ENCODE results near the gene FGF14. TPM values are rescaled to one million over a fixed set of nuclear protein-coding genes. Genes with fewer than 3 reads are reported as not detected.
A peak's percentile ranks its signal among the peaks of the same experiment; 100 is the strongest.
"Not testable (repeated sequence)": the region's sequence is repeated elsewhere in the genome, so short reads cannot be mapped to it uniquely, and the experiment has no call there.

FGF14 gene
- total and polyA plus RNA-seq, 3 experiments from 2014 or later: not detected

- Histone ChIP-seq H3K36me3 (ENCODE audit: insufficient read depth, low read length) (no peaks in the 10 kb centered on the region), H3K27me3 (ENCODE audit: insufficient read depth, low read length, poor library complexity, severe bottlenecking) (no peaks in the 10 kb centered on the region), H3K9me3 (ENCODE audit: low read length) (no peaks in the 10 kb centered on the region), H3K27ac (ENCODE audit: low read depth, low read length) (no peak overlapping the region), H3K4me1 (ENCODE audit: insufficient read depth, low read length) (no peaks in the 10 kb centered on the region), H3K4me3 (ENCODE audit: low read length) (no peak overlapping the region)
- CTCF ChIA-PET: no interaction called here
- Mint-ChIP-seq H3K27me3 (peaks cover 0 to 2% of the 10 kb centered on the region in 2 donors), H3K9me3 (no peaks in the 10 kb centered on the region), H3K36me3 (no peaks in the 10 kb centered on the region), H3K27ac (no peak overlapping the region), H3K4me1 (no peaks in the 10 kb centered on the region), H3K4me3 (no peak overlapping the region)
- POLR2A ChIA-PET: no interaction called here
- DNase-seq: no peak
These were observed 279.7 kb downstream of the FGF14 start for GRCh38 chr13:102122147-102122546.

- CTCF ChIA-PET: no interaction called here
- Histone ChIP-seq H3K4me3 (ENCODE audit: low read length) (no peak overlapping the region), H3K27me3 (ENCODE audit: insufficient read depth, low read length, poor library complexity, severe bottlenecking) (no peaks in the 10 kb centered on the region), H3K4me1 (ENCODE audit: insufficient read depth, low read length) (no peaks in the 10 kb centered on the region), H3K27ac (ENCODE audit: low read depth, low read length) (no peak overlapping the region), H3K36me3 (ENCODE audit: insufficient read depth, low read length) (no peaks in the 10 kb centered on the region), H3K9me3 (ENCODE audit: low read length) (no peaks in the 10 kb centered on the region)
- DNase-seq: no peak
- Mint-ChIP-seq H3K4me3 (no peak overlapping the region), H3K4me1 (no peaks in the 10 kb centered on the region), H3K36me3 (no peaks in the 10 kb centered on the region), H3K27me3 (peaks cover 2 to 4% of the 10 kb centered on the region in 2 donors), H3K27ac (peak overlapping the region in 1 of 8 donors; percentile 36), H3K9me3 (peaks cover 0 to 4% (median 0%) of the 10 kb centered on the region in 5 donors)
- POLR2A ChIA-PET: no interaction called here
These were observed 284.5 kb downstream of the FGF14 start for GRCh38 chr13:102117175-102117831.

GRCh38 chr13:102103469-102103868 is 298.4 kb downstream of the FGF14 start:
- no peak for DNase-seq
- Histone ChIP-seq H3K36me3 (ENCODE audit: insufficient read depth, low read length) (no peaks in the 10 kb centered on the region), H3K9me3 (ENCODE audit: low read length) (no peaks in the 10 kb centered on the region), H3K4me1 (ENCODE audit: insufficient read depth, low read length) (no peaks in the 10 kb centered on the region), H3K4me3 (ENCODE audit: low read length) (no peak overlapping the region), H3K27ac (ENCODE audit: low read depth, low read length) (no peak overlapping the region), H3K27me3 (ENCODE audit: insufficient read depth, low read length, poor library complexity, severe bottlenecking) (no peaks in the 10 kb centered on the region)
- Mint-ChIP-seq H3K9me3 (peaks cover 0 to 2% (median 0%) of the 10 kb centered on the region in 5 donors), H3K27ac (no peak overlapping the region), H3K27me3 (no peaks in the 10 kb centered on the region), H3K4me1 (no peaks in the 10 kb centered on the region), H3K4me3 (no peak overlapping the region), H3K36me3 (no peaks in the 10 kb centered on the region)
- ChIA-PET POLR2A (no interaction called here), CTCF (no interaction called here)

- Histone ChIP-seq H3K4me3 (ENCODE audit: low read length) (no peak overlapping the region), H3K36me3 (ENCODE audit: insufficient read depth, low read length) (no peaks in the 10 kb centered on the region), H3K27ac (ENCODE audit: low read depth, low read length) (no peak overlapping the region), H3K4me1 (ENCODE audit: insufficient read depth, low read length) (no peaks in the 10 kb centered on the region), H3K27me3 (ENCODE audit: insufficient read depth, low read length, poor library complexity, severe bottlenecking) (no peaks in the 10 kb centered on the region), H3K9me3 (ENCODE audit: low read length) (no peaks in the 10 kb centered on the region)
- no peaks in the 10 kb centered on the region for H3K4me1 Mint-ChIP-seq
- H3K27me3 Mint-ChIP-seq: no peaks in the 10 kb centered on the region
- H3K36me3 Mint-ChIP-seq: no peaks in the 10 kb centered on the region
- no peak for DNase-seq
- no peak overlapping the region for H3K27ac Mint-ChIP-seq
- ChIA-PET POLR2A (no interaction called here), CTCF (no interaction called here)
- H3K4me3 Mint-ChIP-seq: no peak overlapping the region
- peaks cover 0 to 2% (median 0%) of the 10 kb centered on the region in 5 donors for H3K9me3 Mint-ChIP-seq
These were observed 301.6 kb downstream of the FGF14 start for GRCh38 chr13:102100234-102100633.

DNA sequence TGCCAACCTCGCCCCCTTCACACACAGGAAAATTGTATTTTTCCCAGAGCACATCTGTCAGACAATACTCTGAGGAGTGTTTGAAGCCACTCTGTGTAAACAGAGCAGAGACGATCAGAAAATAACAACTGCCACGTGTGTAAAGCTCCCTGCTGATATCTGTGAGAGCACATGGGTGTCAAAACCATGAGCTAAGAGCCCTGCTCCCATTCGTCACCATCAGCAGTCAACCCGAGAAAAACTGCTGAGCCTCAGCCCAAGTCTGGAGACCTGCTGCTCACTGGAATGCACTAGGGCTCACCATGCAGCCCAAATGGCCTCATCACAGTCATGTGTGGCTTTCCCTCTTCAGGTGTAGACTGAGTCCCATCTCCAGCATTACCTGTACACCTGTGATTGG is 304.1 kb downstream of the FGF14 start:
- H3K9me3 Mint-ChIP-seq: peaks cover 0 to 2% (median 0%) of the 10 kb centered on the region in 5 donors

DNA sequence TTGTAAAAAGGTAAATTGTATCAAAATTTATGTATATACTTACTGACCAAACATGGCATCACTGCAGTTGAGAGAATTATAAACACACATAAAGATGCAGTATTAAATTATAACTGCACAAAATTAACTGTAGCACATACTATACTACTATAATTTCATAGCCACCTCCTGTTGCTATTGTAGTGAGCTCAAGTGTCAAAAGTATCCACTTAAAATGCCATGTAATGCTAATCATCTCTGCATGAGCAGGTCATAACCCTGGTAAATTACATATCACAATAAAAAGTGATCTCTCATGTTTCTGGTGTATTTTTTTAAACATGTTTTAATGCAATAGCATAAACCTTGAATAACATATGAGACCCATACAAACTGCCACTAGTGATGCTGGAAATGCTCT is 308.6 kb downstream of the FGF14 start:
- H3K36me3 ChIP-seq (ENCODE audit: insufficient read depth, low read length); POLR2A ChIA-PET; H3K27ac ChIP-seq (ENCODE audit: low read depth, low read length); CTCF ChIA-PET; H3K36me3 Mint-ChIP-seq; H3K4me1 ChIP-seq (ENCODE audit: insufficient read depth, low read length); H3K4me1 Mint-ChIP-seq; H3K9me3 Mint-ChIP-seq; H3K27me3 ChIP-seq (ENCODE audit: insufficient read depth, low read length, poor library complexity, severe bottlenecking); H3K27me3 Mint-ChIP-seq; H3K9me3 ChIP-seq (ENCODE audit: low read length); H3K27ac Mint-ChIP-seq; H3K4me3 ChIP-seq (ENCODE audit: low read length); DNase-seq; H3K4me3 Mint-ChIP-seq: not testable (repeated sequence)

More for the DNA sequence above, 304.1 kb downstream of the FGF14 start:
- Mint-ChIP-seq H3K36me3 (no peaks in the 10 kb centered on the region), H3K4me3 (no peak overlapping the region), H3K27ac (no peak overlapping the region), H3K4me1 (no peaks in the 10 kb centered on the region), H3K27me3 (peaks cover 0 to 1% of the 10 kb centered on the region in 2 donors)
- Histone ChIP-seq H3K4me1 (ENCODE audit: insufficient read depth, low read length) (no peaks in the 10 kb centered on the region), H3K36me3 (ENCODE audit: insufficient read depth, low read length) (no peaks in the 10 kb centered on the region), H3K4me3 (ENCODE audit: low read length) (no peak overlapping the region), H3K9me3 (ENCODE audit: low read length) (no peaks in the 10 kb centered on the region), H3K27me3 (ENCODE audit: insufficient read depth, low read length, poor library complexity, severe bottlenecking) (no peaks in the 10 kb centered on the region), H3K27ac (ENCODE audit: low read depth, low read length) (no peak overlapping the region)
- no peak for DNase-seq
- CTCF ChIA-PET: no interaction called here
- POLR2A ChIA-PET: no interaction called here

GRCh38 chr13:102091231-102091630 is 310.6 kb downstream of the FGF14 start:
- Histone ChIP-seq H3K27ac (ENCODE audit: low read depth, low read length) (no peak overlapping the region), H3K9me3 (ENCODE audit: low read length) (no peaks in the 10 kb centered on the region), H3K27me3 (ENCODE audit: insufficient read depth, low read length, poor library complexity, severe bottlenecking) (no peaks in the 10 kb centered on the region), H3K4me3 (ENCODE audit: low read length) (no peak overlapping the region), H3K36me3 (ENCODE audit: insufficient read depth, low read length) (no peaks in the 10 kb centered on the region), H3K4me1 (ENCODE audit: insufficient read depth, low read length) (no peaks in the 10 kb centered on the region)
- Mint-ChIP-seq H3K9me3 (no peaks in the 10 kb centered on the region), H3K4me1 (no peaks in the 10 kb centered on the region), H3K4me3 (no peak overlapping the region), H3K27ac (no peak overlapping the region), H3K27me3 (peaks cover 0 to 1% of the 10 kb centered on the region in 2 donors), H3K36me3 (no peaks in the 10 kb centered on the region)
- CTCF ChIA-PET: interaction anchor here (0.9 kb wide), 1 partner anchor 12 kb away, joined by 3 read pairs; no protein-coding TSS in a partner anchor
- DNase-seq: no peak
- POLR2A ChIA-PET: no interaction called here

DNA sequence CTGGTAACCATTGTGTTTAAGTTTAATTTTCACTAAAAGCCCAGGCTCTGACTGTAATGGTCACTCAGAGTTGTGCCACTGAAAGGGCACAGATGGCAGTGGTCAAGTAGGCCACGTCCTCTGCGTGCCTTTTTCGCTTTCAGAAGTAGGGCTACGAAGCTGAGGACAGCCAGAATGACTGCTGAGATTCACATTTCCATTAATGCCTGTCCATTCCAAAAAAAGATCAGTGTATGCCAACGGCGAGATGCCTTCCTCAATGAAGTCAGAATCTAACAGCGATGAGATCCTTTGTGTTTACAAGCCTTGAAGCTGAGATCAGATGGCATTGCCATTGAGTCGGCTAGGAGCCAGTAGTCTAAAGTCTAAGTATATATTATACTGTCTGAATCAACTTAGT is 311.3 kb downstream of the FGF14 start:
- Histone ChIP-seq H3K4me3 (ENCODE audit: low read length) (no peak overlapping the region), H3K9me3 (ENCODE audit: low read length) (no peaks in the 10 kb centered on the region), H3K4me1 (ENCODE audit: insufficient read depth, low read length) (no peaks in the 10 kb centered on the region), H3K27ac (ENCODE audit: low read depth, low read length) (no peak overlapping the region), H3K27me3 (ENCODE audit: insufficient read depth, low read length, poor library complexity, severe bottlenecking) (no peaks in the 10 kb centered on the region), H3K36me3 (ENCODE audit: insufficient read depth, low read length) (no peaks in the 10 kb centered on the region)
- Mint-ChIP-seq H3K36me3 (no peaks in the 10 kb centered on the region), H3K9me3 (peaks cover 0 to 3% (median 0%) of the 10 kb centered on the region in 5 donors), H3K27me3 (peaks cover 0 to 1% of the 10 kb centered on the region in 2 donors), H3K4me1 (no peaks in the 10 kb centered on the region), H3K27ac (no peak overlapping the region), H3K4me3 (no peak overlapping the region)
- CTCF ChIA-PET: no interaction called here
- POLR2A ChIA-PET: no interaction called here
- no peak for DNase-seq

Measured in CD8-positive, alpha-beta memory T cell (primary cell).